ENCODE data around the gene SGF29.
A peak's percentile ranks its signal among the peaks of the same experiment; 100 is the strongest.

Gene SGF29

DNA sequence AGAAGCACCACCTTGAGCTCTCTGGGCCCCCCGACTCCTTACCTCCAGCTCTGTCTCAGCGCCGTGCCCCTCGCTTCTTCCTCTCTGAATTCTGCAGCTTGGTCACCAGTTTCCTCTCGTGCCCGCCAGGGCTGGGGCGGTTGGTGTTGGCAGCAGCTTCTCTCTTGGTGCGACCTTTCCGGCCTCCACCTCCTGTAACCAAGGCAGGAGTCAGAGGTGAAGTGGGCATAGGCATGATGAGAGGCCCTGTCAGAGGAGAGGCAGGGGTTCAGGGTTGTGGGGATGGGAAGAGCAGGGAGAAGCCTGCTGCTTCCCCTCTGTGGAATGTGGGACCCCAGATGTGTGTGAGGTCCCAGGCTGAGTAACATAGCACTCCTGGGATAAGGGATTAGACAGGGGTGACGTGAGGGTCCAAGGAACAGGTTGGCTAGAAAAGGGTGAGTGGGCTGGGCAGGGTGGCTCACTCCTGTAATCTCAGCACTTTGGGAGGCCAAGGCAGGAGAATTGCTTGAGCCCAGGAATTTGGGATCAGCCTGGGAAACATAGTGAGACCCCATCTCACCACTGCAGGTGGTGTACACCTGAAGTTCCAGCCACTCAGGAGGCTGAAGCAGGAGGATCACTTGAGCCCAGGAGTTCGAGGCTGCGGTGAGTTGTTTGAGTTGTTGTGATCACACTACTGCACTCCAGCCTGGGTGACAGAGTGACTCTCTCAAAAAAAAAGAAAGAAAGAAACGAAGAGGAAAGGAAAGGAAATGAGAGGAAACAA lies 15.6 kb upstream of the SGF29 start:
- H3K4me3 ChIP-seq (ENCODE audit: low read depth, low read length), result no peak overlapping the region
- no peak for DNase-seq (ENCODE audit: low read depth)
- TF ChIP-seq, protein P1, sequence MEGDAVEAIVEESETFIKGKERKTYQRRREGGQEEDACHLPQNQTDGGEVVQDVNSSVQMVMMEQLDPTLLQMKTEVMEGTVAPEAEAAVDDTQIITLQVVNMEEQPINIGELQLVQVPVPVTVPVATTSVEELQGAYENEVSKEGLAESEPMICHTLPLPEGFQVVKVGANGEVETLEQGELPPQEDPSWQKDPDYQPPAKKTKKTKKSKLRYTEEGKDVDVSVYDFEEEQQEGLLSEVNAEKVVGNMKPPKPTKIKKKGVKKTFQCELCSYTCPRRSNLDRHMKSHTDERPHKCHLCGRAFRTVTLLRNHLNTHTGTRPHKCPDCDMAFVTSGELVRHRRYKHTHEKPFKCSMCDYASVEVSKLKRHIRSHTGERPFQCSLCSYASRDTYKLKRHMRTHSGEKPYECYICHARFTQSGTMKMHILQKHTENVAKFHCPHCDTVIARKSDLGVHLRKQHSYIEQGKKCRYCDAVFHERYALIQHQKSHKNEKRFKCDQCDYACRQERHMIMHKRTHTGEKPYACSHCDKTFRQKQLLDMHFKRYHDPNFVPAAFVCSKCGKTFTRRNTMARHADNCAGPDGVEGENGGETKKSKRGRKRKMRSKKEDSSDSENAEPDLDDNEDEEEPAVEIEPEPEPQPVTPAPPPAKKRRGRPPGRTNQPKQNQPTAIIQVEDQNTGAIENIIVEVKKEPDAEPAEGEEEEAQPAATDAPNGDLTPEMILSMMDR (IDR thresholded peaks at IDR 0.05; ENCODE audit: low read depth, low read length), result no peak
- TF ChIP-seq, protein P2, sequence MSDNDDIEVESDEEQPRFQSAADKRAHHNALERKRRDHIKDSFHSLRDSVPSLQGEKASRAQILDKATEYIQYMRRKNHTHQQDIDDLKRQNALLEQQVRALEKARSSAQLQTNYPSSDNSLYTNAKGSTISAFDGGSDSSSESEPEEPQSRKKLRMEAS (IDR thresholded peaks at IDR 0.05; ENCODE audit: low read depth, low read length), result no peak
- no peak for TF ChIP-seq POLR2A (IDR thresholded peaks at IDR 0.05; ENCODE audit: extremely low read depth, insufficient read length)
- TF ChIP-seq MYC (IDR thresholded peaks at IDR 0.05; ENCODE audit: low read depth, low read length), result no peak

DNA sequence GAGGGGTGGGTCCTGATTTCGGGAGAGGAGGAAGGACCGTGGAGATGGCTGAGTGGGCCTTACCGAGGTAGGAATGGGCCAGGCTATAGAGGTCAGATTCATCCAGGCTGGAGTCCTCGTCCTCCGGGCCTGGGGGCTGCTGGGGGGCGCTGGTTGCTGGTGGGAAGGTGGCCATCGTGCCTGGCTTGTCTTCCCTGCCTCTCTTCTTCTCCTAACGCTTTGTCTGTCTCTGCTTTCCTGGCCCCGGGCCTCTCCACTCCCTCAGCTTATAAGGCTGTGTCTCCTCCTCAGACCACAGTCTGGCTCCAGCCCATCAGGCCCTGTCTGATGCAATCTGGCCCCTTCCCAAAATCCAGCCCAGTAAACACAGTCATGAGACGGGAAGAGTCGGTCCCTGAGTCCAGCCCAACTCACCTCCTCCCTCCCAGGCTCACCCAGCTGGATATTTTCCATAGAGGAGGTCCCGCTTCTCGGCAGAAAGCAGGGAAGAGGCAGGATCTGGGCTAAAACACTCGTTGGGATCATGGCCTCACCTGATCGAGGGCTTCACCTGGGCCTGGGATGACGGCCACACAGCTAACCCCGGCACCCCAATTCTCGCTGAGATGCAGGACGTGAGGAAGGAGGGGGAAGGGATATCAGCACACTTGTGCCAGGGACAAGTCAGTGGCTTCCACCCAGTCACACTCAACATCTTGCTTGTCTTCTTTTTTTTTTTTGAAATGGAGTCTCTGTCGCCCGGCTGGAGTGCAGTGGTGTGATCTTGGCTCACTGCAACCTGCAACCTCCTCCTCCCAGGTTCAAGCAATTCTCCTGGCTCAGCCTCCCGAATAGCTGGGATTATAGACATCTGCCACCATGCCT lies 14.8 kb upstream of the SGF29 start, which contains the start of gene NUPR1:
Gene NUPR1 (minus strand): TSS at position 242 of the 864 bp plus-strand sequence. CDS start 67 bp downstream, at position 175.
- DNase-seq (ENCODE audit: low read depth), result no peak
- TF ChIP-seq POLR2A (IDR thresholded peaks at IDR 0.05; ENCODE audit: extremely low read depth, insufficient read length) (no peak), MYC (IDR thresholded peaks at IDR 0.05; ENCODE audit: low read depth, low read length) (no peak)
- TF ChIP-seq, protein P1 (IDR thresholded peaks at IDR 0.05; ENCODE audit: low read depth, low read length), result no peak
- TF ChIP-seq, protein P2 (IDR thresholded peaks at IDR 0.05; ENCODE audit: low read depth, low read length), result no peak
- no peak within 1 kb of the TSS for H3K4me3 ChIP-seq (ENCODE audit: low read depth, low read length)

DNA sequence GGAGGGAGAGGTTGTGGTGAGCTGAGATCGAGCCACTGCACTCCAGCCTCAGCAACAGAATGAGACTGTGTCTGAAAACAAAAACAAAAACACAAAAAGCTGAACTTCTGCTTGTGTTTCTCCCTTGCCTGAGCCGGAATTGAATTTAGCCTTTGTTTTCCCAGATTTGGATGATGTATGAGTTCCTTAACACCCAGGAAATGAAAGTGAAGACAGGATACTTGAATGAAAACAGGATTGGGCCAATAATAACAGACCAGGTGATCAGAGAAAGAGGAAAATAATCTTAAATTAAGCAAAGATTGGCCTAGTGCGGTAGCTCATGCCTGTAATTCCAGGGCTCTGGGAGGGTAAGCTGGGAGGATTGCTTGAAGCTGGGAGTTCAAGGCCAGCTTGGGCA lies 13.4 kb upstream of the SGF29 start:
- TF ChIP-seq POLR2A (IDR thresholded peaks at IDR 0.05; ENCODE audit: extremely low read depth, insufficient read length) (no peak), MYC (IDR thresholded peaks at IDR 0.05; ENCODE audit: low read depth, low read length) (no peak)
- TF ChIP-seq, protein P2 (IDR thresholded peaks at IDR 0.05; ENCODE audit: low read depth, low read length), result no peak
- TF ChIP-seq, protein P1 (IDR thresholded peaks at IDR 0.05; ENCODE audit: low read depth, low read length), result no peak
- DNase-seq (ENCODE audit: low read depth), result no peak
- H3K4me3 ChIP-seq (ENCODE audit: low read depth, low read length), result no peak overlapping the region

DNA sequence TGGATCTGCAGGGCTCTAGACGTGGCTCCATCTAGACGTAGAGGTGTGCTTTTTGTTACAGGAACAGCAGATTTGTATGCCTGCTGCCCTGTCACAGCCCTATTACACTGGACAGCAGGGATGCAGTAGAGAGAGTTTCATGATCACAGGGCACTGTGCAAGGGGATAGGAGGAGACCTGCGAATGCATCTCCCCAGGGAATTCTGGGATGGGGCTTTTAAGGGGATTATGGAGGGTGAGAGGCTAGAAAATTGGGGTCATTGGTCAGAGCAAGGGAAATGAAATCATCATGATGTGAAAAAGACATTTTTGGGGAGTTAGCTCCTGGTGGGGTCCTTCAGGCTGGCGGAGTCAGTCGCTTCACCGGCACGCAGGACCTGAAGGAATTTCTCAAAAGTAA lies 11.1 kb upstream of the SGF29 start:
- TF ChIP-seq, protein P1 (IDR thresholded peaks at IDR 0.05; ENCODE audit: low read depth, low read length), result no peak
- TF ChIP-seq MYC (IDR thresholded peaks at IDR 0.05; ENCODE audit: low read depth, low read length), result no peak
- TF ChIP-seq, protein P2 (IDR thresholded peaks at IDR 0.05; ENCODE audit: low read depth, low read length), result no peak
- TF ChIP-seq POLR2A (IDR thresholded peaks at IDR 0.05; ENCODE audit: extremely low read depth, insufficient read length), result no peak
- DNase-seq (ENCODE audit: low read depth), result peak; percentile 30
- no peak overlapping the region for H3K4me3 ChIP-seq (ENCODE audit: low read depth, low read length)

DNA sequence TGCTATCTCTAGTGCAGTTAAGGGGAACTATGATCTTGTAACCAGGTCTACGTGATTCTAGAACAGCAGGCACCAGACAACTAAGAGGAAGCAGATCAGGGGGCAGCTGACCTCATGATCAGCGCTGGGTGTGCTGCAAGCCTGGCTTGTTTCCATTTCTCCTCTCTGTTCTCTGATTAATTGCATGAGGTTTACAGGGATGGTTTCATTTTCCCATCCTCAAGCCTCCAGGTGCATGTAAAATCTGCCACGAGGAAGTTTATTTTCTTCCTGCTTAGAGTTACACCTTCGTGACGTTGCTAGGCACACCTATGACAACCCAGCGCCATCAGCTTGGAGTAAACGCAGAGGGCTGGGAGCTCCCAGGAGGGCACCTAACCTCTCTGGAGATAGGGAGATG lies 10.6 kb upstream of the SGF29 start:
- H3K4me3 ChIP-seq (ENCODE audit: low read depth, low read length), result no peak overlapping the region
- DNase-seq (ENCODE audit: low read depth), result peak; percentile 76

More for the DNA sequence above, 10.6 kb upstream of the SGF29 start:
- no peak for TF ChIP-seq POLR2A (IDR thresholded peaks at IDR 0.05; ENCODE audit: extremely low read depth, insufficient read length)
- TF ChIP-seq, protein P2 (IDR thresholded peaks at IDR 0.05; ENCODE audit: low read depth, low read length), result peak; percentile 29; the same call in 1 of the 2 replicates

All from NB4 (cell line).